K562 (cell line): Measurements from ENCODE around the gene MYO3B. TPM values are rescaled to one million over a fixed set of nuclear protein-coding genes. Genes with fewer than 3 reads are reported as not detected.

Experiments used
- ATAC-seq: fragments of 200-7000 bp; cut with Tn5 transposase; 3 replicates; pipeline ENCODE4 v1.9.1; 2020; ENCODE audit warnings: moderate library complexity
- BruUV-seq: library from RNA; stranded (reverse); fragments of 400-500 nt; replicated peaks from 2 replicates; lab custom pipeline; 2021; lab: Mats Ljungman, UMichigan
- CTCF ChIA-PET: fragments of 300-600 bp; formaldehyde crosslinking; extraction: SDS; loops from one replicate; lab custom pipeline; 2021; ENCODE audit warnings: low intra/inter-chr PET ratio; lab: Yijun Ruan, JAX
- POLR2A ChIA-PET: fragments of 300-600, 350-650 bp; sonication (Branson Sonifier 250); formaldehyde crosslinking; extraction: SDS; loops from one replicate; lab custom pipeline; 2021; ENCODE audit warnings: antibody characterized with exemption, inconsistent platforms; lab: Yijun Ruan, JAX
- DNase-seq, 4 experiments: peaks; one replicate each; pipeline versions ENCODE4 v3.0.0 to v3.0.0-alpha.2; 2011 to 2018; ENCODE audit warnings: low spot score in 3 of 4, mixed read lengths in 3 of 4; ENCODE audit errors: extremely low read depth in 1 of 4
- FAIRE-seq: peaks from 2 replicates; lab custom pipeline; 2011; peaks lifted over from hg19 to GRCh38; lab: Jason Lieb, UNC
- H2AFZ ChIP-seq: 2 replicates; pipeline ENCODE4 v1.6.0; 2011; ENCODE audit warnings: low read depth, low read length, control low read depth, inconsistent platforms
- H3K27ac ChIP-seq: fragments of 200-600 bp; 3 replicates; pipeline ENCODE4 v1.8.0; 2011; ENCODE audit warnings: low read depth, mild to moderate bottlenecking, control low read depth, inconsistent platforms, low read length, moderate library complexity, mixed read lengths; ENCODE audit errors: extremely low read depth
- H3K27me3 ChIP-seq, 2 experiments: fragments of 300-600 bp in 1 of 2; 2 replicates in 1 of 2; 3 replicates in 1 of 2; pipeline versions ENCODE4 v1.6.0 to v1.8.0; 2011; ENCODE audit warnings: inconsistent platforms in 2 of 2, low read length in 2 of 2, mild to moderate bottlenecking in 1 of 2, mixed read lengths in 1 of 2, moderate library complexity in 1 of 2; ENCODE audit not compliant: control insufficient read depth in 2 of 2, insufficient read depth in 2 of 2
- H3K36me3 ChIP-seq: fragments of 300-600 bp; 3 replicates; pipeline ENCODE4 v1.8.0; 2011; ENCODE audit warnings: mild to moderate bottlenecking, low read length, inconsistent platforms; ENCODE audit not compliant: control insufficient read depth, insufficient read depth
- H3K4me1 ChIP-seq, 2 experiments: fragments of 200-600 bp in 1 of 2; replicated peaks in 1 of 2; 2 replicates in 1 of 2; 3 replicates in 1 of 2; pipeline versions ENCODE4 v1.5.1 to v1.8.0; 2011; ENCODE audit warnings: inconsistent platforms in 2 of 2, low read length in 2 of 2, mild to moderate bottlenecking in 1 of 2, mixed read lengths in 1 of 2, moderate library complexity in 1 of 2; ENCODE audit not compliant: control insufficient read depth in 2 of 2, insufficient read depth in 2 of 2
- H3K4me2 ChIP-seq: 2 replicates; pipeline ENCODE4 v1.6.1; 2011; ENCODE audit warnings: low read length, control low read depth, inconsistent platforms, mixed read lengths; ENCODE audit not compliant: insufficient read depth
- H3K4me3 ChIP-seq: fragments of 200-600 bp; sonication (generic), shearing (Covaris generic); 2 replicates; pipeline ENCODE4 v1.5.1; 2016; ENCODE audit warnings: control low read depth, inconsistent platforms
- H3K79me2 ChIP-seq: fragments of 200-600 bp; 3 replicates; pipeline ENCODE4 v1.8.0; 2011; ENCODE audit warnings: low read length, inconsistent platforms; ENCODE audit not compliant: control insufficient read depth, insufficient read depth
- H3K9ac ChIP-seq, 2 experiments: 2 replicates each; pipeline versions ENCODE4 v1.6.0 to v1.6.1; 2011; ENCODE audit warnings: low read depth in 2 of 2, low read length in 2 of 2, control low read depth in 1 of 2, inconsistent platforms in 1 of 2, mild to moderate bottlenecking in 1 of 2, mixed read lengths in 1 of 2; ENCODE audit not compliant: insufficient read depth in 1 of 2
- H3K9me1 ChIP-seq: one replicate; pipeline ENCODE4 v1.6.0; 2011; ENCODE audit warnings: inconsistent platforms, mild to moderate bottlenecking, low read length, moderate library complexity; ENCODE audit not compliant: control insufficient read depth, insufficient read depth
- H3K9me3 ChIP-seq: replicated peaks from 2 replicates; pipeline ENCODE4 v1.5.1; 2011; ENCODE audit warnings: low read depth, low read length, inconsistent platforms; ENCODE audit not compliant: control insufficient read depth, insufficient read depth
- H4K20me1 ChIP-seq: replicated peaks from 2 replicates; pipeline ENCODE4 v1.6.1; 2011; ENCODE audit warnings: low read length, inconsistent platforms, mixed read lengths; ENCODE audit not compliant: control insufficient read depth, insufficient read depth
- ESRRA ChIP-seq: fragments of 450-650 bp; IDR thresholded peaks from 2 replicates; pipeline ENCODE4 v1.6.1; 2014; ENCODE audit warnings: low read depth, mild to moderate bottlenecking, moderate library complexity, borderline replicate concordance
- GTF2F1 ChIP-seq: IDR thresholded peaks from 2 replicates; pipeline ENCODE4 v1.6.1; 2011; ENCODE audit warnings: low read depth, low read length, improper control_type of control experiment
- KAT7 ChIP-seq: sonication (generic); formaldehyde crosslinking; IDR thresholded peaks from 2 replicates; pipeline ENCODE4 v1.8.0; 2022; ENCODE audit warnings: missing genetic modification reagents, mild to moderate bottlenecking, borderline replicate concordance
- LCOR ChIP-seq: sonication (generic); formaldehyde crosslinking; IDR thresholded peaks from 2 replicates; pipeline ENCODE4 v1.8.0; 2022; ENCODE audit warnings: mild to moderate bottlenecking, missing genetic modification reagents
- MAFG ChIP-seq: fragments of 450-650 bp; conservative IDR thresholded peaks from 2 replicates; pipeline ENCODE4 v1.6.1; 2016; ENCODE audit warnings: missing genetic modification characterization, missing compliant biosample characterization
- MEF2A ChIP-seq: IDR thresholded peaks from 2 replicates; pipeline ENCODE4 v1.6.1; 2011; ENCODE audit warnings: low read depth, mild to moderate bottlenecking, low read length, moderate library complexity; ENCODE audit not compliant: control insufficient read depth
- NFYB ChIP-seq: IDR thresholded peaks from 2 replicates; pipeline ENCODE4 v1.6.1; 2011; ENCODE audit warnings: mild to moderate bottlenecking, moderate library complexity; ENCODE audit not compliant: insufficient read length; ENCODE audit errors: extremely low read depth
- POLR2AphosphoS5 ChIP-seq: IDR thresholded peaks from 2 replicates; pipeline ENCODE4 v1.6.1; 2011; ENCODE audit warnings: mild to moderate bottlenecking, low read depth, low read length, moderate library complexity; ENCODE audit not compliant: control insufficient read depth, insufficient read depth
- PRPF4 ChIP-seq: fragments of 200-400 bp; formaldehyde crosslinking; IDR thresholded peaks from one replicate; pipeline ENCODE4 v1.6.1; 2017; ENCODE audit warnings: low read length, low read depth, mild to moderate bottlenecking; ENCODE audit not compliant: insufficient read depth, poor library complexity, severe bottlenecking
- ZNF121 ChIP-seq: sonication (generic); formaldehyde crosslinking; conservative IDR thresholded peaks from 2 replicates; pipeline ENCODE4 v1.8.0; 2022; ENCODE audit warnings: missing genetic modification reagents
- ZNF316 ChIP-seq: fragments of 450-650 bp; IDR thresholded peaks from 2 replicates; pipeline ENCODE4 v1.6.1; 2016
- ZNF384 ChIP-seq: IDR thresholded peaks from 2 replicates; pipeline ENCODE4 v1.6.1; 2012; ENCODE audit warnings: low read depth, low read length, improper control_type of control experiment
- ZSCAN32 ChIP-seq: fragments of 450-650 bp; formaldehyde crosslinking; IDR thresholded peaks from 2 replicates; pipeline ENCODE4 v1.4.0; 2020; ENCODE audit warnings: mild to moderate bottlenecking, moderate library complexity
- WGBS: fragments of 100-300 bp; shearing (Covaris generic); methylation state at CpG from one replicate; pipeline ENCODE4 v1.1.6; 2016; ENCODE audit warnings: low coverage, mixed read lengths; ENCODE audit not compliant: insufficient coverage; ENCODE audit errors: missing lambda C conversion rate; 5-methylcytosine and 5-hydroxymethylcytosine counted together
- in situ Hi-C: fragments of 300-500 bp; cut with MboI; formaldehyde crosslinking; loops from 4 replicates; pipeline ENCODE4 v1.15.0; 2018; ENCODE audit warnings: inconsistent platforms, mixed read lengths
- intact Hi-C: fragments of 100-400 bp; cut with micrococcal nuclease; formaldehyde crosslinking; loops from 2 replicates; pipeline ENCODE4 v1.14.2; 2022
- polyA plus RNA-seq, 8 experiments: library from polyadenylated mRNA; depleted of rRNA in 4 of 8; stranded (reverse) in 5 of 8; unstranded in 3 of 8; fragments of >200 nt; fragmentation: Nextera tagmentation in 2 of 8; fragmentation: Illumina TruSeq in 1 of 8; extraction: Ambion mirVana in 2 of 8; extraction: Trizol in 1 of 8; gene quantifications; 2 replicates each; pipeline versions ENCODE4 v1.2.1 to v1.2.3, GENCODE V29; 2011 to 2014; ENCODE audit warnings: inconsistent platforms in 1 of 8, missing spikeins in 1 of 8
- total RNA-seq, 7 experiments: library from RNA; depleted of rRNA in 6 of 7; stranded (reverse); fragments of >200 nt in 6 of 7; fragmentation: Illumina TruSeq in 2 of 7; extraction: Trizol in 2 of 7; gene quantifications; 2 replicates each; pipeline versions ENCODE4 v1.2.1 to v1.2.3, GENCODE V29; 2011 to 2021; ENCODE audit warnings: low replicate concordance in 1 of 7
- TF ChIP-seq, protein P1 (sequence below), 2 experiments: fragments of 150-350 bp in 1 of 2; IDR thresholded peaks; 2 replicates each; pipeline ENCODE4 v1.6.1; 2012 to 2016; ENCODE audit warnings: low read depth in 2 of 2, low read length in 2 of 2, mild to moderate bottlenecking in 1 of 2, moderate library complexity in 1 of 2
- TF ChIP-seq, protein P2 (sequence below): sonication (generic); formaldehyde crosslinking; IDR thresholded peaks from 2 replicates; pipeline ENCODE4 v1.9.0; 2022; ENCODE audit warnings: mild to moderate bottlenecking, missing genetic modification reagents

The MYO3B gene
- total and polyA plus RNA-seq, 9 of the 15 experiments (the other 6 are each of a cell fraction or from before 2014, with no cell fraction given): 2.7 to 6.5 (median 3.6) TPM

DNA sequence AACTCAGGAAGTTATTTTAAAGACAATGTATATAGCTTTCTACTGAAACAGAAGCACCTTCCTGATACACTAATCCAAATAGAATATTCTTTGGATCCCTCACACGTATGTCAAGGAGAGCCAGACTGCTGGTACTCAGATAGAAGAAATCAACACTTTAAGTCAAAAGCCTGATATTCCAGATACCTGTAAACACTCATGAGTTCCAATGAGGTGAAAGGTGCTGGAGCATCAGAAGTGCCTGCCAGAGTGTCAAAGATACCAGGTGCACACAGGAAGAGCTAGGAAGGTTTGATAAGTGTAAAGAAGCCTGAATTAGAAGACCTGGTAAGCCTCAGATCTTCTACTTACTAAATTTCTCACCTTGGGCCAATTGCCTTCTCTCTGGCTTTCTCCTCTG, 310.9 kb downstream of the MYO3B start:
- FAIRE-seq (no peak), DNase-seq (no peak), ATAC-seq (no peak)
- no peak overlapping the region for H3K27ac ChIP-seq
- no peaks in the 10 kb centered on the region for H3K9me1 ChIP-seq
- no peaks in the 10 kb centered on the region for H4K20me1 ChIP-seq
- no peak overlapping the region for H3K4me3 ChIP-seq
- 10% methylated on average over 1 of the region's 1 CpG for WGBS
- TF ChIP-seq PRPF4 (no peak), ZSCAN32 (CRISPR knock-in tag) (no peak), ZNF121 (CRISPR knock-in tag) (no peak), MEF2A (no peak), MAFG (tag) (no peak), NFYB (no peak), ZNF384 (no peak), LCOR (CRISPR knock-in tag) (no peak), ESRRA (no peak), KAT7 (CRISPR knock-in tag) (no peak), GTF2F1 (no peak), POLR2AphosphoS5 (no peak), ZNF316 (no peak)
- TF ChIP-seq, protein P1, sequence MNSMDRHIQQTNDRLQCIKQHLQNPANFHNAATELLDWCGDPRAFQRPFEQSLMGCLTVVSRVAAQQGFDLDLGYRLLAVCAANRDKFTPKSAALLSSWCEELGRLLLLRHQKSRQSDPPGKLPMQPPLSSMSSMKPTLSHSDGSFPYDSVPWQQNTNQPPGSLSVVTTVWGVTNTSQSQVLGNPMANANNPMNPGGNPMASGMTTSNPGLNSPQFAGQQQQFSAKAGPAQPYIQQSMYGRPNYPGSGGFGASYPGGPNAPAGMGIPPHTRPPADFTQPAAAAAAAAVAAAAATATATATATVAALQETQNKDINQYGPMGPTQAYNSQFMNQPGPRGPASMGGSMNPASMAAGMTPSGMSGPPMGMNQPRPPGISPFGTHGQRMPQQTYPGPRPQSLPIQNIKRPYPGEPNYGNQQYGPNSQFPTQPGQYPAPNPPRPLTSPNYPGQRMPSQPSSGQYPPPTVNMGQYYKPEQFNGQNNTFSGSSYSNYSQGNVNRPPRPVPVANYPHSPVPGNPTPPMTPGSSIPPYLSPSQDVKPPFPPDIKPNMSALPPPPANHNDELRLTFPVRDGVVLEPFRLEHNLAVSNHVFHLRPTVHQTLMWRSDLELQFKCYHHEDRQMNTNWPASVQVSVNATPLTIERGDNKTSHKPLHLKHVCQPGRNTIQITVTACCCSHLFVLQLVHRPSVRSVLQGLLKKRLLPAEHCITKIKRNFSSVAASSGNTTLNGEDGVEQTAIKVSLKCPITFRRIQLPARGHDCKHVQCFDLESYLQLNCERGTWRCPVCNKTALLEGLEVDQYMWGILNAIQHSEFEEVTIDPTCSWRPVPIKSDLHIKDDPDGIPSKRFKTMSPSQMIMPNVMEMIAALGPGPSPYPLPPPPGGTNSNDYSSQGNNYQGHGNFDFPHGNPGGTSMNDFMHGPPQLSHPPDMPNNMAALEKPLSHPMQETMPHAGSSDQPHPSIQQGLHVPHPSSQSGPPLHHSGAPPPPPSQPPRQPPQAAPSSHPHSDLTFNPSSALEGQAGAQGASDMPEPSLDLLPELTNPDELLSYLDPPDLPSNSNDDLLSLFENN (IDR thresholded peaks at IDR 0.05; ENCODE audit: low read depth in 2 of 2, low read length in 2 of 2): no peak
- TF ChIP-seq, protein P2, sequence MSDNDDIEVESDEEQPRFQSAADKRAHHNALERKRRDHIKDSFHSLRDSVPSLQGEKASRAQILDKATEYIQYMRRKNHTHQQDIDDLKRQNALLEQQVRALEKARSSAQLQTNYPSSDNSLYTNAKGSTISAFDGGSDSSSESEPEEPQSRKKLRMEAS (CRISPR knock-in tag): no peak
- intact Hi-C loops (no loop called here), in situ Hi-C loops (no loop called here)
- H3K79me2 ChIP-seq: no peaks in the 10 kb centered on the region
- CTCF ChIA-PET: no interaction called here
- no peaks in the 10 kb centered on the region for H3K27me3 ChIP-seq
- H3K4me2 ChIP-seq: no peak overlapping the region
- H3K9me3 ChIP-seq: no peaks in the 10 kb centered on the region
- H3K9ac ChIP-seq: no peak overlapping the region
- H3K4me1 ChIP-seq: no peaks in the 10 kb centered on the region
- no peaks in the 10 kb centered on the region for H3K36me3 ChIP-seq
- POLR2A ChIA-PET: no interaction called here
- H2AFZ ChIP-seq: no peak overlapping the region
- BruUV-seq: no TSS peak
